ENCODE measurements around the gene DEPP1.

GRCh38 chr10:44954042-44954441 is 24.6 kb downstream of the DEPP1 start:
- no peak for TF ChIP-seq CTCF (IDR thresholded peaks at IDR 0.05)
- no peak for TF ChIP-seq POLR2A (IDR thresholded peaks at IDR 0.05)
